Gastrocnemius medialis (tissue), 4 donors: Measurements from ENCODE around the gene MON1A.

ENCODE experiments used
- POLR2A ChIP-seq, 2 donors: fragments of 450-650 bp; IDR thresholded peaks; one replicate each; pipeline ENCODE4 v1.6.1; 2017; ENCODE audit warnings: antibody characterized with exemption in 2 of 2, mild to moderate bottlenecking in 2 of 2, moderate library complexity in 2 of 2
- TF ChIP-seq, protein P1 (sequence below), 5 experiments: fragments of 450-650 bp in 3 of 5; fragments of 200-600 bp in 2 of 5; sonication (generic) in 2 of 5; IDR thresholded peaks in 4 of 5; conservative IDR thresholded peaks in 1 of 5; 1 replicate in 4 of 5; 2 replicates in 1 of 5; pipeline ENCODE4 v1.5.1; 2016 to 2019; ENCODE audit warnings: antibody characterized with exemption in 5 of 5, mild to moderate bottlenecking in 3 of 5, moderate library complexity in 3 of 5

DNA sequence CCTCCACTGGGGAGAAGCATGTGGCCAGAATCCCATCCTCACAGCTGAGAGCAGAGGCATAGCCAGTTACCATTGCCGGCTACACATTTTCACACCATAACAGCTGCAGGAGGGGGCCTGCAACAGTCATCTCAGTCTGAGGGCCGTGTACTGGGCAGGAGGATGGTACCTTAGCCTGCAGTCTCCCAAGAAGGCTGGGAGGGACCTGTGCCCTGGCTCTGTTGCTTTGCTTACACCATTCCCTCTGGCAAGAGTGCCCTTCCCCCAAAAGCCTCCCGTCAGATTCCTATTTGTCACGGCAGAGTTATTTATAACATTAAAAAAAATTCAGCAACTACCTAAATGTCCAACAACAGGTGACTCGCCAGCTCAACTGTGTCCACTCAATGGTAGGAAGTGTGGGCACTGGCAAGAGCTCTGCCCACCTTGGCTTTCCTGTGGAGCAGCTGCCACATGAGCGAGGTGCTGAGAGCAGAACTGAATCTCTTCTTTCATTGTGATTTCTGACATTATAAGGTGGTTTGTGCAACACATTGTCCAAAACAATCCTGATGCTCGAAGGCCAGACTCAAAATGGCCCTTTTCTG lies 64.3 kb downstream of the MON1A start:
- TF ChIP-seq, protein P1, sequence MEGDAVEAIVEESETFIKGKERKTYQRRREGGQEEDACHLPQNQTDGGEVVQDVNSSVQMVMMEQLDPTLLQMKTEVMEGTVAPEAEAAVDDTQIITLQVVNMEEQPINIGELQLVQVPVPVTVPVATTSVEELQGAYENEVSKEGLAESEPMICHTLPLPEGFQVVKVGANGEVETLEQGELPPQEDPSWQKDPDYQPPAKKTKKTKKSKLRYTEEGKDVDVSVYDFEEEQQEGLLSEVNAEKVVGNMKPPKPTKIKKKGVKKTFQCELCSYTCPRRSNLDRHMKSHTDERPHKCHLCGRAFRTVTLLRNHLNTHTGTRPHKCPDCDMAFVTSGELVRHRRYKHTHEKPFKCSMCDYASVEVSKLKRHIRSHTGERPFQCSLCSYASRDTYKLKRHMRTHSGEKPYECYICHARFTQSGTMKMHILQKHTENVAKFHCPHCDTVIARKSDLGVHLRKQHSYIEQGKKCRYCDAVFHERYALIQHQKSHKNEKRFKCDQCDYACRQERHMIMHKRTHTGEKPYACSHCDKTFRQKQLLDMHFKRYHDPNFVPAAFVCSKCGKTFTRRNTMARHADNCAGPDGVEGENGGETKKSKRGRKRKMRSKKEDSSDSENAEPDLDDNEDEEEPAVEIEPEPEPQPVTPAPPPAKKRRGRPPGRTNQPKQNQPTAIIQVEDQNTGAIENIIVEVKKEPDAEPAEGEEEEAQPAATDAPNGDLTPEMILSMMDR (IDR thresholded peaks at IDR 0.05 in 4 of 5, conservative IDR thresholded peaks at IDR 0.05 in 1 of 5): no peak
- TF ChIP-seq POLR2A (IDR thresholded peaks at IDR 0.05): no peak
